Upper lobe of right lung (tissue), 1 donor: Measurements from ENCODE around the gene ULK1. TPM values are rescaled to one million over a fixed set of nuclear protein-coding genes. Genes with fewer than 3 reads are reported as not detected.
"Not testable (repeated sequence)": the region's sequence is repeated elsewhere in the genome, so short reads cannot be mapped to it uniquely, and the experiment has no call there.

ENCODE experiments used
- ATAC-seq: fragments of 200-7000 bp; cut with Tn5 transposase; one replicate; pipeline ENCODE4 v1.9.1; 2020; ENCODE audit warnings: mild to moderate bottlenecking, moderate library complexity
- DNase-seq: peaks from one replicate; pipeline ENCODE4 v3.0.0-alpha.2; 2020
- H3K27ac ChIP-seq: fragments of 200-600 bp; one replicate; pipeline ENCODE4 v1.8.0; 2022
- H3K27me3 ChIP-seq: fragments of 200-600 bp; one replicate; pipeline ENCODE4 v1.8.0; 2022; ENCODE audit warnings: mild to moderate bottlenecking
- H3K36me3 ChIP-seq: fragments of 200-600 bp; one replicate; pipeline ENCODE4 v1.8.0; 2022
- H3K4me1 ChIP-seq: fragments of 200-600 bp; one replicate; pipeline ENCODE4 v1.8.0; 2022
- H3K4me3 ChIP-seq: fragments of 200-600 bp; one replicate; pipeline ENCODE4 v1.8.0; 2022; ENCODE audit warnings: mild to moderate bottlenecking
- H3K9me3 ChIP-seq: fragments of 200-600 bp; one replicate; pipeline ENCODE4 v1.8.0; 2022
- CTCF ChIP-seq: fragments of 200-600 bp; IDR thresholded peaks from one replicate; pipeline ENCODE4 v1.8.0; 2022; ENCODE audit warnings: antibody characterized with exemption
- intact Hi-C: fragments of 100-400 bp; cut with DNase I; formaldehyde crosslinking; loops from one replicate; pipeline ENCODE4 v1.11.0; 2022
- total RNA-seq: library from RNA; stranded (reverse); fragmentation: NEBNext Ultra II Directional; extraction: Animal tissue kit (Norgen Biotek cat#: 25700); gene quantifications from one replicate; pipeline ENCODE4 v1.2.1, GENCODE V29; 2021
- donor health status: DM: no; HTN: yes; CAD: no; lungs with severe emphysema.

The ULK1 gene
- total RNA-seq, 1 donor from 2014 or later: 32.4 TPM

GRCh38 chr12:131950182-131950913, 55.9 kb downstream of the ULK1 start:
- H3K36me3 ChIP-seq: no peaks in the 10 kb centered on the region
- H3K9me3 ChIP-seq: no peaks in the 10 kb centered on the region
- peak overlapping the region; percentile 90 for H3K4me3 ChIP-seq
- peak overlapping the region; percentile 77 for H3K27ac ChIP-seq
- H3K27me3 ChIP-seq: no peaks in the 10 kb centered on the region
- ATAC-seq (peak; percentile 10), DNase-seq (peak; percentile 75)
- H3K4me1 ChIP-seq: peaks cover 18% of the 10 kb centered on the region
- TF ChIP-seq CTCF: no peak
- intact Hi-C loops: no loop called here

GRCh38 chr12:131953810-131954209, 59.4 kb downstream of the ULK1 start:
- intact Hi-C loops, H3K36me3 ChIP-seq, H3K27ac ChIP-seq, ATAC-seq, H3K27me3 ChIP-seq, DNase-seq, H3K4me3 ChIP-seq, H3K9me3 ChIP-seq: not testable (repeated sequence)
- peaks cover 33% of the 10 kb centered on the region for H3K4me1 ChIP-seq

GRCh38 chr12:131954460-131954859, 60.0 kb downstream of the ULK1 start:
- H3K4me3 ChIP-seq, intact Hi-C loops, ATAC-seq, H3K27me3 ChIP-seq, H3K9me3 ChIP-seq, H3K27ac ChIP-seq, DNase-seq, H3K36me3 ChIP-seq: not testable (repeated sequence)
- H3K4me1 ChIP-seq: peaks cover 40% of the 10 kb centered on the region

GRCh38 chr12:131959116-131959515, 64.7 kb downstream of the ULK1 start:
- DNase-seq (no peak), ATAC-seq (no peak)
- Histone ChIP-seq H3K4me3 (no peak overlapping the region), H3K4me1 (peaks cover 28% of the 10 kb centered on the region), H3K27me3 (no peaks in the 10 kb centered on the region), H3K27ac (no peak overlapping the region), H3K36me3 (peaks cover 14% of the 10 kb centered on the region), H3K9me3 (no peaks in the 10 kb centered on the region)
- intact Hi-C loops: no loop called here
- TF ChIP-seq CTCF: no peak

- Histone ChIP-seq H3K4me1 (peaks cover 28% of the 10 kb centered on the region), H3K27me3 (no peaks in the 10 kb centered on the region), H3K9me3 (no peaks in the 10 kb centered on the region), H3K4me3 (no peak overlapping the region), H3K27ac (no peak overlapping the region), H3K36me3 (peaks cover 14% of the 10 kb centered on the region)
- no peak for TF ChIP-seq CTCF
- intact Hi-C loops: no loop called here
- ATAC-seq (no peak), DNase-seq (no peak)
Observed at GRCh38 chr12:131959641-131960589, 65.5 kb downstream of the ULK1 start.

- H3K4me1 ChIP-seq: peaks cover 28% of the 10 kb centered on the region
- H3K4me3 ChIP-seq, intact Hi-C loops, DNase-seq, H3K9me3 ChIP-seq, H3K27ac ChIP-seq, H3K27me3 ChIP-seq, ATAC-seq: not testable (repeated sequence)
- peaks cover 14% of the 10 kb centered on the region for H3K36me3 ChIP-seq
Observed at GRCh38 chr12:131960590-131961325, 66.3 kb downstream of the ULK1 start.

- intact Hi-C loops: not testable (repeated sequence)
- H3K4me1 ChIP-seq: peaks cover 23% of the 10 kb centered on the region
Observed at GRCh38 chr12:131961328-131961727, 66.9 kb downstream of the ULK1 start.

More at GRCh38 chr12:131961328-131961727, 66.9 kb downstream of the ULK1 start:
- not testable (repeated sequence) for H3K9me3 ChIP-seq, DNase-seq, H3K4me3 ChIP-seq, H3K27me3 ChIP-seq, H3K27ac ChIP-seq, ATAC-seq
- H3K36me3 ChIP-seq: peaks cover 14% of the 10 kb centered on the region
